AG04449 (cell line): ENCODE data around the gene ENG.
A peak's percentile ranks its signal among the peaks of the same experiment; 100 is the strongest.
"Not testable (repeated sequence)": the region's sequence is repeated elsewhere in the genome, so short reads cannot be mapped to it uniquely, and the experiment has no call there.

Experiments used
- CTCF ChIA-PET: fragments of 350-600 bp; formaldehyde crosslinking; extraction: SDS; loops from one replicate; lab custom pipeline; 2021; ENCODE audit warnings: antibody characterized with exemption; lab: Yijun Ruan, JAX
- POLR2A ChIA-PET: fragments of 400-600, 350-600 bp; formaldehyde crosslinking; extraction: SDS; loops from one replicate; lab custom pipeline; 2020; ENCODE audit warnings: antibody characterized with exemption, inconsistent platforms; lab: Yijun Ruan, JAX
- DNase-seq: peaks from one replicate; pipeline ENCODE4 v3.0.0-alpha.2; 2010; ENCODE audit warnings: low read depth, low spot score
- H3K4me3 ChIP-seq: 2 replicates; pipeline ENCODE4 v1.5.1; 2011; ENCODE audit warnings: low read depth, mild to moderate bottlenecking, control low read depth, low read length
- TF ChIP-seq, protein P1 (sequence below): IDR thresholded peaks from one replicate; pipeline ENCODE4 v1.5.1; 2011; ENCODE audit warnings: mild to moderate bottlenecking, moderate library complexity, low read length, control low read depth, inconsistent platforms; ENCODE audit not compliant: insufficient read depth; ENCODE audit errors: missing control alignments

ENG gene

DNA sequence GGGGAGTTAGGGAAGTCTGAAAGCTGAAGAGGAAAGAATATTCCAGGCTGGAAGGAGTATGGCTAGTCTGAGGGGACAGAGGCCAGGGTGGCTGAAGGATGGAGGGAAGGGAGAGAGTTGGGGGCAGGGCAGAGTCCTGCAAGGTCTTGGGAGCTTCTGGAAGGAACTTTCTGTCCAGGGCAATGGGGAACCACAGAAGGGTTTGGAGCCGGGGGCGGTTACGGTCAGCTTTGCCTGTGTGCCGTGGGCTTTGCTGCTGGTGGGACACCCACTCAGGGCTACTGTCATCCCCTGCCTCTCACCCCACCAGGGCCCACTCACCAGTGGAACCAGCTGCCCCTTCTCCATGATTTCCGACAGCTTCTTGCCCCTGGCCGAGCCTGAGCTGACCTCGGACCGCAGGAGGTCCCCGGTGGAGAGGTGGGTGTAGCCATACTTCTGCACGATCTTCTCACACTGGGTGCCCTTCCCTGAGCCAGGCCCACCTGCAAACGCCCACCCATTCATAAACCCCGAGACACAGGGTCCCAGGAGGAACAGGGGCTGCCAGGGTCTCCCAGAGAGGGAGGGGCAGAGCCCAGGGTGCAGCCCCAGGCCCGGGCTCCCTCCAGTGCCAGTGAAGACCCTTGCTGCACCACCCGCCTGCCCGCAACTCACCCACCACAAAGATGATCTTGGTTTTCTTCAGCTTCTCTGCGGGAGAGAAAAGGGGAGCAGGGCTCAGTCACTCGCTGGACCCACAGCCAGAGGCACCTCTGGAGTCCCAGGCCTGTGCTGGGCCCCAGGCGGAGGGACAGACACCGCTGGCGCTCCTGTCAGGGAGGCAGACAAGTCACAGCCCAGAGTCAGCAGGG is 18.1 kb upstream of the ENG start:
- POLR2A ChIA-PET, result interaction anchor here (0.7 to 1.4 kb wide), 3 partner anchors 21 to 138 kb away, joined by 3 to 4 read pairs (median 3); partner anchors contain the start of genes FPGS and TOR2A
- H3K4me3 ChIP-seq, result no peak overlapping the region
- no peak for DNase-seq
- CTCF ChIA-PET, result interaction anchor here (0.7 to 8.4 kb wide), 13 partner anchors 9 to 283 kb away, joined by 3 to 128 read pairs (median 5); partner anchors contain the start of genes CDK9, ENG, ST6GALNAC4 and TOR2A
- TF ChIP-seq, protein P1, sequence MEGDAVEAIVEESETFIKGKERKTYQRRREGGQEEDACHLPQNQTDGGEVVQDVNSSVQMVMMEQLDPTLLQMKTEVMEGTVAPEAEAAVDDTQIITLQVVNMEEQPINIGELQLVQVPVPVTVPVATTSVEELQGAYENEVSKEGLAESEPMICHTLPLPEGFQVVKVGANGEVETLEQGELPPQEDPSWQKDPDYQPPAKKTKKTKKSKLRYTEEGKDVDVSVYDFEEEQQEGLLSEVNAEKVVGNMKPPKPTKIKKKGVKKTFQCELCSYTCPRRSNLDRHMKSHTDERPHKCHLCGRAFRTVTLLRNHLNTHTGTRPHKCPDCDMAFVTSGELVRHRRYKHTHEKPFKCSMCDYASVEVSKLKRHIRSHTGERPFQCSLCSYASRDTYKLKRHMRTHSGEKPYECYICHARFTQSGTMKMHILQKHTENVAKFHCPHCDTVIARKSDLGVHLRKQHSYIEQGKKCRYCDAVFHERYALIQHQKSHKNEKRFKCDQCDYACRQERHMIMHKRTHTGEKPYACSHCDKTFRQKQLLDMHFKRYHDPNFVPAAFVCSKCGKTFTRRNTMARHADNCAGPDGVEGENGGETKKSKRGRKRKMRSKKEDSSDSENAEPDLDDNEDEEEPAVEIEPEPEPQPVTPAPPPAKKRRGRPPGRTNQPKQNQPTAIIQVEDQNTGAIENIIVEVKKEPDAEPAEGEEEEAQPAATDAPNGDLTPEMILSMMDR, result no peak

DNA sequence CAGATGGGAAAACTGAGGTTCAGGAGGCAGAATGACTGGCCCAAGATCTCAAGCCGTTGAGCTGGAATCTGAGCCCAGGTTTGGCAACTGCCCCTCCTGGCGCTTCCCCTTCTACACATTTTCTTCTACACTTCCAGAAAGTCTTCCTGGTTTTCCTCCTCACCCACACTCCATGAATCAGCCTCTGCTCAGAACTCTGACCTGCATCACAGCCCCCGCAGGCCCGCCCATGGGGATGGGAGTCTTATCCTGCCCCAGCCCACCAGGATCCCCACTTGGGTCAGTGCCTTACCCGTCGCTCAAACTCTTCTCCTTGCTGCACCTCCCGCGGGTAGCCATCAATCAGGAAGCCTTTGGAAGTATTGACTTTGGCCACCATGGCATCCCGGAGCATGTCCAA is 17.1 kb upstream of the ENG start:
- TF ChIP-seq, protein P1, result no peak
- no peak overlapping the region for H3K4me3 ChIP-seq
- POLR2A ChIA-PET, result no interaction called here
- DNase-seq, result no peak
- CTCF ChIA-PET, result interaction anchor here (0.6 to 8.4 kb wide), 14 partner anchors 8 to 282 kb away, joined by 3 to 128 read pairs (median 17); partner anchors contain the start of genes CDK9, ENG, ST6GALNAC6 and TOR2A

DNA sequence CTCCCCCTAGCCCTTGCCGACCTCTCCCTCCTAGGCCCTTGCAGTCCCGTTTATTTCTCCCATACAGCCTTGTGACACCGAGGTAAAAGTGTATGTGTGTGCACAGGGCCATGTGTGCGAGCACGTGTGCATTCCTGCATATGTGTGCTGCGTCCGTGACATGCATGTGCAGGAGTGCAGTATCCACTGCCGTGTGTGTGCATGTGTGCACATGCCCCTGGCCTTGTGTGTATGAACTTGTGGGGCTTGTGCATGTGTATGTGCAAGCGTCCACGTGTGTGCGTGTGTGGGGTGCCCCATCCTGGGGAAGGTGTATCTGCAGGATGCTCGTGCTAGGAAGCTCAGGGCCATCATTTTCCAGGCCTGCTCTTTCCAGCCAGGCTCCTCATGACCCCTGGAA is 16.4 kb upstream of the ENG start:
- TF ChIP-seq, protein P1, result no peak
- DNase-seq, result no peak
- POLR2A ChIA-PET, result no interaction called here
- CTCF ChIA-PET, result interaction anchor here (1.2 to 8.4 kb wide), 21 partner anchors 11 to 282 kb away, joined by 3 to 128 read pairs (median 10); partner anchors contain the start of genes CDK9, ENG, FPGS and ST6GALNAC6
- H3K4me3 ChIP-seq, result no peak overlapping the region

DNA sequence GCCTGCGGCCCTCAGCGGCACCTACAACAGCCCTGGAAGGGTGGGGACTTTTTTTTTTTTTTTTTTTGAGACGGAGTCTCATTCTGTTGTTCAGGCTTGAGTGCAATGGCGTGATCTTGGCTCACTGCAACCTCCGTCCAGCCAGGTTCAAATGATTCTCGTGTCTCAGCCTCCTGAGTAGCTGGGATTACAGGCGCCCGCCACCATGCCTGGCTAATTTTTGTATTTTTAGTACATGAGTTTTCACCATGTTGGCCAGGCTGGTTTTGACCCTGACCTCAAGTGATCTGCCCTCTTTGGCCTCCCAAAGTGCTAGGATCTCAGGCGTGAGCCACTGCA is 15.7 kb upstream of the ENG start:
- ChIA-PET POLR2A (interaction anchor here (1.0 to 1.3 kb wide), 2 partner anchors 55 to 135 kb away, joined by 3 to 5 read pairs; partner anchors contain the start of gene TOR2A), CTCF (interaction anchor here (0.8 to 8.4 kb wide), 44 partner anchors 11 to 367 kb away, joined by 3 to 128 read pairs (median 6); partner anchors contain the start of genes CDK9, ENG, FPGS and PTRH1)
- not testable (repeated sequence) for DNase-seq, H3K4me3 ChIP-seq

DNA sequence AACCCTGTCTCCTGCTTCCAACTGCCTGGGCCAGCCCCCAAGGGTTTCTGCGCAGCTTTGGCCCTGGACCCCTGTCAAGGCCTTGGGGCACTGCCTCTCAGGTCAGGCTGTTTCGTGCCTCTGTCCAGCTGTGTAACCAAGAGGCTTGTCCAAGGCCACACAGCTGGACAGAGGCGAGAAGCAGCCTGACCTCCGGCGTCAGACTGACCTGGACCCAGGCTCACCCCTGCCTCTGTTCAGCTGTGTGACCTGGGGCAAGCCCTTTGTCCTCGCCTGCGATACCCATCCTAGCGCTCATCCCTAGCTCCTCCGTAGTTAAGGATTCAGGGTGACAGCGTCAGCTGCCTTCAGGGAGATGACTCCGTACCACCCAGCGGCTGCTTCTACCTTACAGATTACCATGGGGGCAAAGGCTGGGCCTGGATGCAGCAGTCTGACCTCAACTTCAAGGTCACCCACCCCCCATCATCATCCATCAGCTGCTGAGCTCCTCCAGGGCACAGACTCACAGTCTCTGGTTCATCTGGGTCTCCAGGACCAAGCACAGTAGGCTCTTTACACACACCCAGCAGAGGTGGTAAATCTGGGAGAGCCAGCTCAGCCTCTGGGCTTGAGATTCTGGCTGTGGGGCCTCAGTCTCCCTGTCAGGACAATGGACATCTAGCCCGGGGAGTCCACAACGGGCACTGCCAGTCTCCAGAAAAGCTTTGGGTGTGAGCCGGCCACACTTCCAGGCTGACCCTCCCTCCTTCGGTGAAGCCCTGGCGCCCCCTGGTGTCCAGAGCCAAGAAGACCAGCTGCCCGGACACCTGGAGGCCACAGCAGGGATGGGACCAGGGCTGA is 15.1 kb upstream of the ENG start:
- ChIA-PET CTCF (interaction anchor here (0.6 to 8.4 kb wide), 53 partner anchors 8 to 366 kb away, joined by 3 to 128 read pairs (median 5); partner anchors contain the start of genes CDK9, ENG, FPGS and PTRH1), POLR2A (interaction anchor here (1.0 to 1.3 kb wide), 3 partner anchors 31 to 134 kb away, joined by 3 to 5 read pairs (median 3); partner anchors contain the start of gene TOR2A)
- TF ChIP-seq, protein P1, result peak; percentile 96
- no peak for DNase-seq
- H3K4me3 ChIP-seq, result no peak overlapping the region

DNA sequence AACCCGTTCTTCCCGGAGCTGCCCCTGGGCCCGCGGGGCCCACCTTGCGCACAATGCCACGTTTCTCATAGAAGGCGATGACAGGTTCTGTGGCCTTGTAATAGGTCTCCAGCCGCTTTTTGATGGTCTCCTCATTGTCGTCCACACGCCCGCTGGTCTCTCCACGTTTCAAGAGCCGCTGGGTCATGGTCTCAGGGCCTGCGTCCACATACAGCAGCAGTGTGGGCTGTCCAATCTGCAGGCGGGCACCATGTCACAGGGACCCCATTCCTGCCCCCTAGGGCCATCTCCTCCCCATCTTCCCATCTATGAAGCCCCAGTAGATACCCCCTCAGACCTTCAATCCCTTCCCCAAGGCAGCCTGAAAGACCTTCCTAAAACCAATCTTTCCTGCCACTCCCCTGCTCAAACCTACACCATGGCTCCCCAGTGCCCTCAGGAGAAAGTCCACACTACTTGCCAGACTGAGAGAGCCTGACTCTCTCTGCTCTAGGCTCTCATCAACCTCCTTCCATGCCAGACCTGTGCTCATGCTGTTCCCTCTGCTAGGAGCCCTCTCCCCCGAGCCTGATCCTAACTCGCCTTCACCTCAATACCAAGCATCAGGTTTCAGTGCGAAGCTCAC is 13.9 kb upstream of the ENG start:
- TF ChIP-seq, protein P1, result no peak
- POLR2A ChIA-PET, result no interaction called here

More for the DNA sequence above, 13.9 kb upstream of the ENG start:
- CTCF ChIA-PET, result interaction anchor here (1.2 to 8.4 kb wide), 15 partner anchors 11 to 279 kb away, joined by 4 to 128 read pairs (median 16); partner anchors contain the start of genes CDK9, ENG, ST6GALNAC4 and ST6GALNAC6
- no peak overlapping the region for H3K4me3 ChIP-seq
- no peak for DNase-seq
